H1 (cell line): ENCODE data around the gene ITGB2. TPM values are rescaled to one million over a fixed set of nuclear protein-coding genes. Genes with fewer than 3 reads are reported as not detected.

Experiments used
- CTCF ChIA-PET: fragments of 300-600 bp; sonication (Branson Sonifier 250); formaldehyde crosslinking; loops from one replicate; lab custom pipeline; 2021; ENCODE audit not compliant: partially characterized antibody; lab: Charles Lee
- POLR2A ChIA-PET: fragments of 300-600 bp; sonication (Branson Sonifier 250); formaldehyde crosslinking; loops from one replicate; lab custom pipeline; 2021; ENCODE audit warnings: inconsistent platforms; ENCODE audit not compliant: partially characterized antibody; lab: Charles Lee
- DNase-seq, 2 experiments: peaks; one replicate each; pipeline versions ENCODE4 v3.0.0 to v3.0.0-alpha.2; 2010 to 2022; ENCODE audit warnings: low spot score in 2 of 2, low read depth in 1 of 2, mixed read lengths in 1 of 2
- FAIRE-seq: peaks from 2 replicates; lab custom pipeline; 2011; peaks lifted over from hg19 to GRCh38; lab: Jason Lieb, UNC
- H2AFZ ChIP-seq: 2 replicates; pipeline ENCODE4 v1.8.1; 2012; ENCODE audit warnings: low read length, inconsistent platforms
- H2AK5ac ChIP-seq: 2 replicates; pipeline ENCODE4 v1.6.1; 2013; ENCODE audit warnings: low read depth, low read length
- H2BK120ac ChIP-seq: replicated peaks from 2 replicates; pipeline ENCODE3; 2013; ENCODE audit warnings: low read depth, low read length, inconsistent platforms
- H2BK12ac ChIP-seq: 2 replicates; pipeline ENCODE4 v1.6.1; 2013; ENCODE audit warnings: low read depth, low read length
- H2BK15ac ChIP-seq: 2 replicates; pipeline ENCODE4 v1.6.1; 2013; ENCODE audit warnings: low read length
- H2BK20ac ChIP-seq: 2 replicates; pipeline ENCODE4 v1.6.1; 2013; ENCODE audit warnings: low read length
- H2BK5ac ChIP-seq: 2 replicates; pipeline ENCODE4 v1.6.1; 2013; ENCODE audit warnings: low read depth, low read length
- H3K14ac ChIP-seq: 2 replicates; pipeline ENCODE4 v1.6.1; 2013; ENCODE audit warnings: inconsistent platforms; ENCODE audit not compliant: insufficient read length
- H3K18ac ChIP-seq: 2 replicates; pipeline ENCODE4 v1.6.1; 2013; ENCODE audit warnings: low read length; ENCODE audit errors: extremely low read depth
- H3K23ac ChIP-seq: 2 replicates; pipeline ENCODE4 v1.6.1; 2013; ENCODE audit warnings: inconsistent platforms; ENCODE audit not compliant: insufficient read length
- H3K23me2 ChIP-seq: 2 replicates; pipeline ENCODE4 v1.6.1; 2013; ENCODE audit warnings: low read depth, low read length
- H3K27ac ChIP-seq: 2 replicates; pipeline ENCODE4 v1.6.1; 2011; ENCODE audit warnings: low read depth, low read length, inconsistent platforms
- H3K27me3 ChIP-seq, 4 experiments: replicated peaks in 1 of 4; 1 replicate in 1 of 4; 2 replicates in 3 of 4; pipeline versions ENCODE4 v1.6.1 to v1.8.1; 2011 to 2013; ENCODE audit warnings: low read length in 3 of 4, mild to moderate bottlenecking in 3 of 4, inconsistent platforms in 2 of 4, mixed read lengths in 2 of 4, moderate library complexity in 1 of 4; ENCODE audit not compliant: control insufficient read depth in 3 of 4, insufficient read depth in 3 of 4; ENCODE audit errors: extremely low read depth in 1 of 4
- H3K36me3 ChIP-seq, 4 experiments: 2 replicates each; pipeline versions ENCODE4 v1.6.1 to v1.8.1; 2011 to 2013; ENCODE audit warnings: mild to moderate bottlenecking in 4 of 4, low read length in 3 of 4, moderate library complexity in 2 of 4, control low read depth in 1 of 4, inconsistent platforms in 1 of 4; ENCODE audit not compliant: insufficient read depth in 4 of 4, control insufficient read depth in 2 of 4
- H3K4ac ChIP-seq: replicated peaks from 2 replicates; pipeline ENCODE3; 2013; ENCODE audit warnings: low read length, low read depth, mixed read lengths, inconsistent platforms; ENCODE audit not compliant: insufficient read length
- H3K4me1 ChIP-seq, 4 experiments: replicated peaks in 1 of 4; 1 replicate in 1 of 4; 2 replicates in 3 of 4; pipeline versions ENCODE4 v1.6.1 to v1.8.1; 2011 to 2013; ENCODE audit warnings: low read length in 3 of 4, inconsistent platforms in 2 of 4, mixed read lengths in 1 of 4; ENCODE audit not compliant: insufficient read depth in 4 of 4, control insufficient read depth in 3 of 4
- H3K4me2 ChIP-seq, 2 experiments: 2 replicates each; pipeline versions ENCODE4 v1.6.1 to v1.8.1; 2011 to 2013; ENCODE audit warnings: low read depth in 2 of 2, low read length in 2 of 2, control low read depth in 1 of 2, inconsistent platforms in 1 of 2, mild to moderate bottlenecking in 1 of 2; ENCODE audit not compliant: insufficient read depth in 1 of 2
- H3K4me3 ChIP-seq, 4 experiments: fragments of 200-600, 300-600 bp in 1 of 4; sonication (generic), shearing (Covaris generic), sonication (Bioruptor Twin) in 1 of 4; 2 replicates each; pipeline versions ENCODE4 v1.5.1 to v1.8.1; 2011 to 2016; ENCODE audit warnings: low read length in 4 of 4, low read depth in 3 of 4, control low read depth in 2 of 4, inconsistent platforms in 2 of 4, mild to moderate bottlenecking in 2 of 4, mixed read lengths in 1 of 4, moderate library complexity in 1 of 4; ENCODE audit not compliant: insufficient read depth in 2 of 4; ENCODE audit errors: extremely low read depth in 1 of 4
- H3K56ac ChIP-seq: replicated peaks from 2 replicates; pipeline ENCODE3; 2013; ENCODE audit warnings: low read depth, mild to moderate bottlenecking, mixed read lengths, low read length, inconsistent platforms; ENCODE audit not compliant: insufficient read length
- H3K79me1 ChIP-seq: 2 replicates; pipeline ENCODE4 v1.6.1; 2013; ENCODE audit warnings: low read depth, low read length, control low read depth
- H3K79me2 ChIP-seq, 2 experiments: 2 replicates each; pipeline versions ENCODE4 v1.6.1 to v1.8.1; 2012 to 2013; ENCODE audit warnings: low read length in 2 of 2, mild to moderate bottlenecking in 2 of 2, inconsistent platforms in 1 of 2; ENCODE audit not compliant: insufficient read depth in 2 of 2, control insufficient read depth in 1 of 2
- H3K9ac ChIP-seq, 4 experiments: replicated peaks in 1 of 4; 1 replicate in 1 of 4; 2 replicates in 3 of 4; pipeline versions ENCODE4 v1.6.1 to v1.8.1; 2011 to 2013; ENCODE audit warnings: low read depth in 3 of 4, low read length in 3 of 4, control low read depth in 2 of 4, mild to moderate bottlenecking in 2 of 4, moderate library complexity in 2 of 4, inconsistent platforms in 1 of 4; ENCODE audit errors: extremely low read depth in 1 of 4
- H3K9me3 ChIP-seq, 2 experiments: 2 replicates each; pipeline versions ENCODE4 v1.6.1 to v1.8.1; 2012 to 2013; ENCODE audit warnings: mild to moderate bottlenecking in 2 of 2, moderate library complexity in 2 of 2, control low read depth in 1 of 2, inconsistent platforms in 1 of 2, low read depth in 1 of 2, low read length in 1 of 2, mixed read lengths in 1 of 2; ENCODE audit not compliant: insufficient read depth in 2 of 2
- H4K20me1 ChIP-seq, 2 experiments: replicated peaks in 1 of 2; 2 replicates each; pipeline versions ENCODE3 to v1.8.1; 2011 to 2013; ENCODE audit warnings: inconsistent platforms in 2 of 2, low read length in 2 of 2, mild to moderate bottlenecking in 1 of 2; ENCODE audit not compliant: insufficient read depth in 2 of 2, control insufficient read depth in 1 of 2
- H4K5ac ChIP-seq: 2 replicates; pipeline ENCODE4 v1.6.1; 2013; ENCODE audit warnings: low read length, low read depth, mixed read lengths, inconsistent platforms; ENCODE audit not compliant: insufficient read length
- H4K8ac ChIP-seq: 2 replicates; pipeline ENCODE4 v1.8.0; 2013; ENCODE audit warnings: mild to moderate bottlenecking, moderate library complexity, low read length, inconsistent platforms; ENCODE audit not compliant: insufficient read depth; ENCODE audit errors: extremely low read depth
- H4K91ac ChIP-seq: replicated peaks from 2 replicates; pipeline ENCODE3; 2013; ENCODE audit warnings: low read length, mixed read lengths, inconsistent platforms; ENCODE audit not compliant: insufficient read length
- ATF2 ChIP-seq: IDR thresholded peaks from 2 replicates; pipeline ENCODE4 v1.6.1; 2012; ENCODE audit warnings: low read length, inconsistent platforms
- CTBP2 ChIP-seq: IDR thresholded peaks from 2 replicates; pipeline ENCODE4 v1.7.0; 2011; ENCODE audit warnings: borderline replicate concordance, mild to moderate bottlenecking, moderate library complexity, mixed read lengths, low read length; ENCODE audit not compliant: insufficient read depth, insufficient read length
- RFX5 ChIP-seq: IDR thresholded peaks from 2 replicates; pipeline ENCODE4 v1.6.1; 2011; ENCODE audit warnings: low read depth, low read length, improper control_type of control experiment, borderline replicate concordance
- SP2 ChIP-seq: IDR thresholded peaks from 2 replicates; pipeline ENCODE4 v1.6.1; 2012; ENCODE audit warnings: mild to moderate bottlenecking, low read length, inconsistent platforms
- WGBS, 2 experiments: shearing (Covaris generic) in 1 of 2; methylation state at CpG; one replicate each; pipeline versions ENCODE4 v1.1.6 to v1.1.7; 2013 to 2015; ENCODE audit warnings: low lambda C conversion rate in 2 of 2, mixed read lengths in 2 of 2, inconsistent platforms in 1 of 2, low coverage in 1 of 2, missing lambda C conversion rate in 1 of 2; ENCODE audit not compliant: insufficient replicate concordance in 2 of 2, insufficient coverage in 1 of 2, insufficient read length in 1 of 2; ENCODE audit errors: extremely low coverage in 1 of 2, missing lambda C conversion rate in 1 of 2; 5-methylcytosine and 5-hydroxymethylcytosine counted together
- polyA plus RNA-seq, 7 experiments: library from polyadenylated mRNA; depleted of rRNA in 3 of 7; stranded (reverse) in 5 of 7; unstranded in 2 of 7; fragments of >200 nt in 5 of 7; fragments of 200-250 nt in 2 of 7; gene quantifications; 1 replicate in 5 of 7; 2 replicates in 1 of 7; 4 replicates in 1 of 7; pipeline versions ENCODE4 v1.2.1 to v1.2.3, GENCODE V29; 2011 to 2013; ENCODE audit warnings: missing spikeins in 2 of 7, mixed read lengths in 2 of 7
- total RNA-seq: library from RNA; stranded (reverse); fragmentation: NEBNext Ultra II Directional; extraction: Animal tissue kit (Norgen Biotek cat#: 25700); gene quantifications from 2 replicates; pipeline ENCODE4 v1.2.1, GENCODE V29; 2021

ITGB2 gene
- total and polyA plus RNA-seq, 2 of the 8 experiments (the other 6 are each of a cell fraction or from before 2014, with no cell fraction given): 0.24 to 0.63 TPM

- H3K4ac ChIP-seq: no peak overlapping the region
- ChIA-PET POLR2A (interaction anchor here (2.5 kb wide), 1 partner anchor 8 kb away, joined by 11 read pairs; no protein-coding TSS in a partner anchor), CTCF (interaction anchor here (0.6 to 9.6 kb wide), 3 partner anchors 8 to 1302 kb away, joined by 4 to 101 read pairs (median 10); no protein-coding TSS in a partner anchor)
- H2BK120ac ChIP-seq: no peak overlapping the region
- H3K56ac ChIP-seq: no peak overlapping the region
- H4K20me1 ChIP-seq: peaks cover 21 to 31% of the 10 kb centered on the region in 2 experiments
- H3K4me2 ChIP-seq: peak overlapping the region; percentile 80 to 87
- H2AK5ac ChIP-seq: no peak overlapping the region
- peak overlapping the region in 1 of 4 experiments; percentile 50; a peak in 2 of 7 replicates for H3K9ac ChIP-seq
- peaks cover 30 to 61% of the 10 kb centered on the region in 2 experiments for H3K79me2 ChIP-seq
- no peaks in the 10 kb centered on the region for H3K9me3 ChIP-seq
- no peak overlapping the region for H2BK15ac ChIP-seq
- H3K23ac ChIP-seq: no peak overlapping the region
- peak overlapping the region in 2 of 4 experiments; percentile 78 to 88; a peak in 3 of 8 replicates for H3K4me3 ChIP-seq
- no peak overlapping the region for H2BK12ac ChIP-seq
- peaks cover 9 to 21% (median 16%) of the 10 kb centered on the region in 4 experiments; a peak in 7 of 8 replicates for H3K36me3 ChIP-seq
- no peak overlapping the region for H2AFZ ChIP-seq
- H3K4me1 ChIP-seq: peaks cover 0 to 6% (median 3%) of the 10 kb centered on the region in 4 experiments; a peak in 4 of 7 replicates
- TF ChIP-seq RFX5 (no peak), SP2 (no peak), ATF2 (no peak), CTBP2 (no peak)
- no peak overlapping the region for H3K14ac ChIP-seq
- WGBS, 2 experiments: 92% methylated on average over 7 of the region's 8 CpGs; no CpG with 5 or more reads in 1 of the 2 experiments
- no peak overlapping the region for H3K18ac ChIP-seq
- no peak overlapping the region for H4K91ac ChIP-seq
- no peak overlapping the region for H2BK20ac ChIP-seq
- FAIRE-seq (no peak), DNase-seq (no peak)
- H4K5ac ChIP-seq: no peak overlapping the region
- no peak overlapping the region for H3K27ac ChIP-seq
- H2BK5ac ChIP-seq: no peak overlapping the region
- H3K79me1 ChIP-seq: peaks cover 19% of the 10 kb centered on the region
- H4K8ac ChIP-seq: no peak overlapping the region
- H3K23me2 ChIP-seq: no peaks in the 10 kb centered on the region
- peaks cover 0 to 3% (median 0%) of the 10 kb centered on the region in 4 experiments; a peak in 1 of 7 replicates for H3K27me3 ChIP-seq
Observed at GRCh38 chr21:44941567-44941966, 20.9 kb upstream of the ITGB2 start.
